Stimulated activated CD4-positive, alpha-beta T cell treated with anti-CD3 and anti-CD28 coated beads, Interleukin-15, amount 100 ng/mL, for 1 hour (primary cell): ENCODE results near the gene MGAT3.

Source experiments
- DNase-seq, 2 donors: peaks; one replicate each; pipeline ENCODE4 v3.0.0-alpha.2; 2020; ENCODE audit warnings: low read depth in 1 of 2, low spot score in 1 of 2

MGAT3 gene

GRCh38 chr22:39526736-39527171 lies 69.9 kb downstream of the MGAT3 start:
- DNase-seq = no peak

GRCh38 chr22:39527481-39527961 lies 70.7 kb downstream of the MGAT3 start:
- DNase-seq = no peak

- no peak for DNase-seq
Observed at GRCh38 chr22:39528080-39528661, 71.4 kb downstream of the MGAT3 start.

- DNase-seq = peak; percentile 84 to 86
Observed at GRCh38 chr22:39528681-39529486, 72.1 kb downstream of the MGAT3 start.

- DNase-seq = no peak
Observed at GRCh38 chr22:39529487-39529851, 72.7 kb downstream of the MGAT3 start.

- DNase-seq = no peak
Observed at GRCh38 chr22:39530116-39530515, 73.3 kb downstream of the MGAT3 start.

- no peak for DNase-seq
Observed at GRCh38 chr22:39530692-39531331, 74.0 kb downstream of the MGAT3 start.

- peak; percentile 97 to 98 for DNase-seq
Observed at GRCh38 chr22:39532215-39533073, 75.6 kb downstream of the MGAT3 start, which contains the start of gene RPS19BP1. Gene RPS19BP1 (minus strand): TSS chr22:39532748. CDS start chr22:39532738, 10 bp downstream.

- no peak for DNase-seq
Observed at GRCh38 chr22:39534092-39534506, 77.3 kb downstream of the MGAT3 start.

- peak; percentile 58 to 77 for DNase-seq
Observed at GRCh38 chr22:39534591-39535356, 78.0 kb downstream of the MGAT3 start.

- no peak for DNase-seq
Observed at GRCh38 chr22:39535357-39535725, 78.5 kb downstream of the MGAT3 start.

GRCh38 chr22:39535831-39536449 lies 79.1 kb downstream of the MGAT3 start:
- no peak for DNase-seq

- DNase-seq = no peak
Observed at GRCh38 chr22:39536711-39537110, 79.9 kb downstream of the MGAT3 start.

- no peak for DNase-seq
Observed at GRCh38 chr22:39537975-39538374, 81.2 kb downstream of the MGAT3 start.
